CD4-positive, alpha-beta T cell treated with Interleukin-4 for 1 hour (primary cell): ENCODE results near the gene KRT73.
A peak's percentile ranks its signal among the peaks of the same experiment; 100 is the strongest.
"Not testable (repeated sequence)": the region's sequence is repeated elsewhere in the genome, so short reads cannot be mapped to it uniquely, and the experiment has no call there.

Experiments used
- DNase-seq, 2 donors: peaks; one replicate each; pipeline ENCODE4 v3.0.0-alpha.2; 2020 to 2022

The KRT73 gene

DNA sequence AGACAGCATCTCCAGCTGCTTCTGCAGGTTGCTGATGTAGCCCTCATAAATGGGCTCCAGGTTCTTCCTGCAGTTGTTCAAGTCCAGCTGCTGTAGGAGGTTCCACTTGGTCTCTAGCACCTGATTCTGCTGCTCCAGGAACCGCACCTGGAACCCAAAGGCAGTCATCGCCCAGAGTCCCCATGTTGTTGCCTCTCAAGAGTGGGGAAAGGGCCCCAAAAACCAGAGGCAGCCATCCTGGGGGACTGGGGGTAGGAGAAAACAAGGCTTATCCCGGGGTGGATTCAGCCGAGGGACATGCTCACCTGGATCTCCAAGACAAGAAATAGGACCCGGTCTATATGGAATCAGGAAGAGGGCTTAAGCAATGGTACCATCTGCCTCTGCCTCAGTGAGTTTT lies 19.4 kb downstream of the KRT73 start:
- DNase-seq = no peak

DNA sequence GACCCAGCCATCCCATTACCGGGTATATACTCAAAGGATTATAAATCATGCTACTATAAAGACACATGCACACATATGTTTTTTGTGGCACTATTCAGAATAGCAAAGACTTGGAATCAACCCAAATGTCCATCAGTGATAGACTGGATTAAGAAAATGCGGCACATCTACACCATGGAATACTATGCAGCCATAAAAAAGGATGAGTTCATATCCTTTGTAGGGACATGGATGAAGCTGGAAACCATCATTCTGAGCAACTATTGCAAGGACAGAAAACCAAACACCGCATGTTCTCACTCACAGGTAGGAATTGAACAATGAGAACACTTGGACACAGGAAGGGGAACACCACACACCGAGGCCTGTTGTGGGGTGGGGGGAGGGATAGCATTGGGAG lies 24.1 kb downstream of the KRT73 start:
- DNase-seq = not testable (repeated sequence)

DNA sequence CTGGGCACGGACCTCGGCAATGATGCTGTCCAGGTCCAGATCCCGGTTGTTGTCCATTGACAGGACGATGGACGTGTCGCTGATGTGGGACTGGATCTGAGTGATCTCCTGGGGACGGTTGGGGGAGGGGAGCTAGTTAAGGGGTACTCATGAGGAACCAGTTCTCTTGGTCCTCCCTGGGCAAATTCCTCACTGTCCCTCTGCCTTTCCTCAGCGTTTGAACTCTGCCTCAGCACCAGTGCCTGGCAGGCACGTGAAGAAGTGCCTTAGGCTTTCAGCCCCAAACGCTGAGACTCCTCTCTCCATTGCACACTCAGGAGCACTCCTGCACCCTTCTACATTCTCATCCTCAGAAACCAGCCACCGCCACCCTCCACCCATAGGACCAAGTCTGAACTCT lies 26.8 kb downstream of the KRT73 start:
- no peak for DNase-seq

DNA sequence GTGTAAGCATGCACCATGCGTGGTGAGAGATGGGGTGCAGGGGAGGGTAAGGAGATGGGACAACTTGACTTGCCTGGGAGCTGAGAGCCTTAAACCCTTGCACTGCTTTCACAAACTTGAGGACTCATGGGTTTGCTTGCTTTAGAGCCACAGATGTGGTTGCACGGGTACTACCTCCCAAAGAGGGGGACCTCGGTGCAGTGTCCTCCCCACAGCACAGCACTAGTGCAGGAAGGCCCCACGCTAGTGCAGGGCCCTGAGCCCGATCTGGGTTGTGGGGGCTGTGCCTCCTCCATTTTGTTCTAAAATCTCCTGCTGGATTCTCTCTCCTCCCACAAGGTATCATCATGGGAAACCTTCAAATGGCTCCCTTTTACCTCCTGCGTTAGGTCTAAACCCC lies 28.3 kb downstream of the KRT73 start:
- no peak for DNase-seq

GRCh38 chr12:52587563-52587962 lies 30.8 kb downstream of the KRT73 start:
- no peak for DNase-seq

GRCh38 chr12:52585946-52586345 lies 32.4 kb downstream of the KRT73 start:
- DNase-seq = peak; percentile 51 to 77

DNA sequence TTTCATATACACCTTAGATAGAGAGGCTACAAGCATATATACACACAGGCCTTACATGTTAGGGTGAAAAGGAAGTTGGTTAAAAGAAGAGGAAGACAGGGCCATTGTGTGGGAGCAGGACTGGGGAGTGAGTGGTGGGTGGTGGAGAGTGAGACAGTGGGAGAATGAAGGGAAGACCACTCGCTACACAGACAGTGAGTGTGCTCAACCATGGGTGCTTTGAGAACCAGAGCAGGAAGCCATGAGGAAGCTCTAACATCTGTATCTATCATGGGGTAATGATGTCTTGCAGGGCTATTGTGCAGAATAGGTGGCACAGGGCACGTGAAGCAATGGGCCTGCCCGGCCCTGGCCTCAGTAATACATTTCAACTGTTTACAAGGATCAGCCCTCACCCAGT lies 33.3 kb downstream of the KRT73 start:
- no peak for DNase-seq

GRCh38 chr12:52584156-52584682 lies 34.1 kb downstream of the KRT73 start:
- DNase-seq = no peak

GRCh38 chr12:52582971-52583456 lies 35.3 kb downstream of the KRT73 start:
- DNase-seq = peak; percentile 60 to 68

GRCh38 chr12:52582486-52582885 lies 35.9 kb downstream of the KRT73 start:
- DNase-seq = no peak

GRCh38 chr12:52581481-52581880 lies 36.9 kb downstream of the KRT73 start:
- DNase-seq = no peak

DNA sequence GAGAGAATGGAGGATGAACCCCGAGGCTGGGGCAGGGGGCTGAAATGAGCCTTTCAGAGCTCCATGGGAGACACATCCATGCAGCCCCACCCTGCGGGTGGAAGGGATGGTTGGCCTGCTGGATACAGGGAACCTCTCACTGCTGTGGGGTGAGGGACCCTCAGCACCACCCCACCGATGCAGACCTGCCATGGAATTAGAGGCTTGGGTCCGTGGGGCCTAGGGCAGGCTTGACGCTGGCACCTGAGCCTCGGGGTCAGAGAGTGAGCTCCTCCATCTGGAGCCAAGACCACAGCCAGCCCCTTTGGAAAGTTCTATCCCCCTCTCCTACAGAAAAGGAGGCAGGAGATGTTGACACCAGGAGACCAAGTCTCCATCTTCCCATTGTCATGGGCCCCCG lies 37.3 kb downstream of the KRT73 start:
- no peak for DNase-seq

DNA sequence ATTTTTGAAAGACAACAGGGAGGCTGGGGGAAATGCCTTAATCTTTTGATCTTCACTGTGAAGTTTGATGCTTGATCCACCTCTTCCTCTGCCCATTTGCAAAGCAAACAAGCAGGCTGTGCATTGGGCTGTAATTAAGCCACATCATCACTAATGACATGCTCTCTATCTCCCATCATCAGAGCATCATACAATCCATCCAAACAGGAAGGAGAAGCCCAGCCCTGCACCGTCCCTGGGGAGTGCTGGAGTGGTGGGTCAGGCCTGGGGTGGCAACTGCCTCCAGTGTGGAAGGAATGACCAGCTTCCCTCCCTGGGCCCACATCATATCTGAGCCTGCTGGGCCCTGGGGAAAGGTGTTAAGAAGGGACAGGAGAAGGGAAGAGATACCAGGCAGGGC lies 37.9 kb downstream of the KRT73 start:
- no peak for DNase-seq

DNA sequence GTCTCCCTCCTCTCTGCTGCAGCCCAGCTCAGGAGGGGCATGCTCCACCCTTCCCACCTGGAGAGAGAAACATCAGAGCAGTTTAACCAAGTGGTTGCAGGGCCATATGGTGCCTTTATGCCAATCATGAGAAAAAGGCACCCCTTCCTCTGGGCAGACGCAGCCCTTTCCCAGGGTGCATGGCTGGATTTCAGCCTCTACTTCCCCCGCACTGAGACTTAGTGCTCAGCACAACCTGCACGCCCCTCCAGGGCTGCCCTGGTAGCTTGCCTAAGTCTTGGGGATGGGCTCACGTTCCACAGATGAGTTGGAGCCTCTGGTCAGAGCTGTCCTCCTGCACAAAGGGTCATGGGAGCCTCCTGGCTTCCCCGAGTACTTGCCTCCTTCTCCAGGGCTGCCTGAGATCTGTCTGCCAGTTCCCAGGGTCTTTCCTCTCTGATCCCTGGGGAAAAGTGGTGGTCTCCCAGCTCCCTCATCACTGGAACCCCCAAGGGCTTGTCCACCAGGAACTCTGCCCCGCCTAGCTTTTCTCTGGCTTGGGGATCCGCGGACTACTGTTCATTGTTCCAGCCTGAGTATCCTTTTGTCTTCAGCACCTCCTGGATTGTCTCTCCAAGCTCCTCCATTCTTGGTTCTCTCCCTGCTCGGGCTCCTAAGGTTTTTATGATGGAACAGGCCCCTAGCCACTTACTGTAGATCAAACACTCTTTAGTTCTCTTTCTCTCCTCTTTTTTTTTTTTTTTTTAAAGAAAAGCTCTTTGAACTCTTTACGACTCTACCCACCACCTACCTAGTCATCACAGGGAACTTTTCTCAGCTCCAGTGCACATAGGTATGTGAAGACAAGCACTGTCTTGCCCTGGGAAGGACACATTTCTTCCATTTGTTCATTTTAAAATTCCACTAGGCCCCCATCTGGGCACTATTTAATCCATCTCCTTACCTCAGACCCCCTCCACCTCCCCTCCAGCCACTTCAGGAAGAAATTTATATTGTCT lies 38.6 kb downstream of the KRT73 start:
- DNase-seq = no peak

DNA sequence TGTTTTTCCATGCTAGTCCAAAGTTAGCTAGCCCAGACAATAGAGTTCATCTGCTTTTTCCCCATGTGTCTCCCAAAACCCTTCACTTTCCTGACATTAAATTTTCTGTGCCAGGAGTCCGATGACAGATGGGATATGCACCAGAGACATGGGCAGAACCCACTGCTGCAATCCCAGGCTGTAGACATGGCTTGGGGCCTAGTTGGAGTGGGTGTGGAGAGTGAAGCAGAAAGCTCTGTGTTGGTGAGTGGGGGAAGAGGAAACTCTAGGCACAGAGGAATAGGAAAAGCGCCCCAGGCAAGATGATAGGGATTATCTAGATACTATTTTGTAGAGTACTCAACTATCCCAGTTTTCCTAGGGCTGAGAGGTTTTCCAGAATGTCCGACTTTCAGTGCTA lies 39.9 kb downstream of the KRT73 start:
- no peak for DNase-seq

DNA sequence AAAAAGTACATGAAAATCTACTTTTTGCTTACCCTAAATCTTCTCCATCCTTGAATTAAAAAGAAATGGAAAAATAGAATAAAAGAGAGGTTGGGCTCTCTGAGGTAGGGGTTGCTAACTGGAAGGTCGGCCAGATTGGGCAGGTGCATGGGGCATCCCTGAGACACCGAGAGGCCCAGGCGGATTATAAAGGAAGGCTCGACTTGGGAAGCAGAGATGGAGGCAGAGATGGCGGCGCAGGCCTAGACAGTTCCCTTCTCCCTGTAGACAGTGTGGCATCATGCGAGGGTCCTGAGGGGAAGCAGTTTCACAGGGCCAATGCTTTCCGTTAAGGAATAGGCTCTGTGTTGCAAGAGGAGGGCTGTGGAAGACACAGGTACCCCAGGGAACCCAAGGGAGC lies 41.0 kb downstream of the KRT73 start:
- DNase-seq = no peak

GRCh38 chr12:52575948-52576347 lies 42.4 kb downstream of the KRT73 start:
- no peak for DNase-seq

DNA sequence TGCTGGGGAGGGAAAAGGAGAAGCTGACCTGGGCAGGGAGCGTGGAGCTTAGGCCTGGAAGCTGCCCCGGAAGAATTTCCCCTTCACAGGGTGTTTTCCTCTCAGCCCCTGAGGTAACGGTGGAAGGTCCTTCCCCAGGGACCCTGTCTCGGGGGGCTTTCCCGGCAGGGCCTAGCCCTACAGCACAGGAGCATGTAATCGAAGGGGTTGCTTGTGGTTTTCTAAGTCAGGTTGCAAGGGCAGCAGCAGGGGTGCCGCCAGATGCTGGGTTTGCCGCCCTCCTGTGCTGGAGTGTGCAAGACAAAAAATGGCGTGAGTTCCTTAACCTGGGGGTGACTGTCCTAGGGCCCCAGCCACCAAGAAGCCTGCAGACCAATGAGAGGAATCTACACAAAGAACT lies 43.1 kb downstream of the KRT73 start:
- DNase-seq = no peak

DNA sequence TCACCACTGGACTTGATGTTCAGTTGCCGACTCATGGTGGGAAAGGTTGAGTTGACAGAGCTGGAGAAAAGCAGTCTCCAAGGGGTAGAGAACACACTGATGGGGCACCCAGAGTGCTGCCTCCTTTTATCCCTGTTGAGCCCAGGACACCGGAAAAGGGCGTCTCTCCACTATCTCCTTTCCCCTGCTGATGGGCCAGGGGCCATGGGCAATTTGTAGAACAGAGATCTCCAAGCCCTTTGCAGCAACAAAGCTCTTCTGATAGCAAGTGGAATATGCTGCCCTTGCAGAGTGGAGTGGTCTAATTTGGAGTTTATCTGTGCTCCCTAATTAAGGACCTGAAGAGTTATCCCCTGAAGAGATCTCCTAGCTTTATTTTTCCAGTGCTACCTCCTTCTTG lies 44.6 kb downstream of the KRT73 start, which contains the start of gene KRT74:
Gene KRT74, minus strand, starts transcription at position 101 of the 400 bp plus-strand sequence. Its CDS starts 66 bp downstream, at position 35.
- no peak for DNase-seq

- DNase-seq = no peak
Observed at GRCh38 chr12:52573306-52573705, 45.1 kb downstream of the KRT73 start.

DNA sequence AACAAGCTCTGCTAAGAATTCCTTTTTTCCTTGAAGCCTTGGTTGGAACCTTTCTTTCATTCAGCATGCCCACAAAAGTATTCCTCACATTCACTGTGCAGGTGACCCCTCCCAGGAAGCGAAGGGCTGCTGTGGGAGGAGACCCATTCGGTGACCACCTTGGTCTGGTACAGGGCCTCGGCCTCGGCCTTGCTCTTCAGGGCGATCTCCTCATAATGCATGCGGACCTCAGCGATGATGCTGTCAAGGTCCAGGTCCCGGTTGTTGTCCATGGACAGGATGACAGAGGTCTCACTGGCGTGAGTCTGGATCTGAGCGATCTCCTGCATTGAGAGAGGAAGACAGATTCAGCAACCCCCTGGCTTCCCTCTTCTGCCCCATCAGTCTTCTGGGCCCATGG lies 47.8 kb downstream of the KRT73 start:
- no peak for DNase-seq

DNA sequence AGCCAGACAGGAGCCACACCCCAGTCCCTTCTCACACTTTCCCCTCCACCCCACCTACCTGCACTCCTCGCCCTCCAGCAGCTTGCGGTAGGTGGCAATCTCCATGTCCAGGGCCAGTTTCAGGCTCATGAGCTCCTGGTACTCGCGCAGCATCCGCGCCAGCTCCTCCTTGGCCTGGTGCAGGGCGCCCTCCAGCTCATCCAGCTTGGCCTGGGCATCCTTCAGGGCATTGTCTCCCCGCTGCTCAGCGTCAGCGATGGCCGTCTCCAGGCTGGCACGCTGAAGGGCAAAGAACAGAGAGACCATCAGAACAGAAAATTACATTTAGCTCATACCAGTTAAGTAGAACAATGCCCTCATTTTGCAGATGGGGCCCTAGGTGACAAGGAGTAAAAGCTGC lies 50.2 kb downstream of the KRT73 start:
- DNase-seq = no peak

GRCh38 chr12:52566847-52567291 lies 51.5 kb downstream of the KRT73 start:
- DNase-seq = peak; percentile 77

GRCh38 chr12:52564582-52564981 lies 53.8 kb downstream of the KRT73 start:
- no peak for DNase-seq
